SKM-1 treated with dmso at 0.1 percent for 144 hours (cell line): Measurements from ENCODE around the gene PRPH.
A peak's percentile ranks its signal among the peaks of the same experiment; 100 is the strongest.
"Not testable (repeated sequence)": the region's sequence is repeated elsewhere in the genome, so short reads cannot be mapped to it uniquely, and the experiment has no call there.

Experiments used
- DNase-seq: peaks from one replicate; lab custom pipeline; 2025; ENCODE audit not compliant: unreplicated experiment; lab: John Stamatoyannopoulos, UW

Gene PRPH

DNA sequence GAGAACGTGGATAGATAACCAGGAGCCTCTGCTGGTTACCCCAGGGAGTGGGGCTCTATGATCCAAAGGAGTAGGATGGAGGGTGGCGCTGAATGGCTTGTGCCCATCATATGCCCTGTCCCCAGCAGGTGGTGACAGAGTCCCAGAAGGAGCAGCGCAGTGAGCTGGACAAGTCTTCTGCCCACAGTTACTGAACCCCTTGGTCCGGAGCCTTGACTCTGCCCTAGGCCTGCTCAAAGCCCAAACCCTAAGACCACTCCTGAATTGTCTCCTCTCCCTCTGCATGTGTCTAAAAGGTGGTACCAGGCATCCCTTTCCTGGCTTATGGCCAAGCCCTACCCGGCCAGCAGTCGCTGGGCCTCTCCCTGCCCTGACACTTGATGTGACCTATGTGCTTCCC is 3.2 kb downstream of the PRPH start:
- DNase-seq = no peak

DNA sequence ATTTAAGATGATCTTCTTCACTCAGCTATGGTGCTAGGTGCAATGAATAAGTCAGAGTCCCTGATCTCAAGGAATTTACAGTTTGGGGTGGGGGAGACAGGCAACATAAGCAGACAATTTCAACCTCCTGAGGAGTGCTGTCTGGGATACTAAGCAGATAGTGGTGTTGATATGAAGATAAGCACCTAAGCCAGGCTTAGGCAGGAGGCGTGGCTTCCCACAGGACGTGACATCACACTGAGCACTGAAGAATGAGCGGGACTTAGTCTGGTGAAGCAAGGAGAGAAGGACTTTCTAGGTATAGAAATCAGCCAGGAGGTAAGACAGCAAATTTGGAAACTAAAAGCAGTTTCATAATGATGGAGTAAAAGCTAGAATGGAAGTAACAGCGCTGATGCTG is 6.8 kb downstream of the PRPH start:
- no peak for DNase-seq

DNA sequence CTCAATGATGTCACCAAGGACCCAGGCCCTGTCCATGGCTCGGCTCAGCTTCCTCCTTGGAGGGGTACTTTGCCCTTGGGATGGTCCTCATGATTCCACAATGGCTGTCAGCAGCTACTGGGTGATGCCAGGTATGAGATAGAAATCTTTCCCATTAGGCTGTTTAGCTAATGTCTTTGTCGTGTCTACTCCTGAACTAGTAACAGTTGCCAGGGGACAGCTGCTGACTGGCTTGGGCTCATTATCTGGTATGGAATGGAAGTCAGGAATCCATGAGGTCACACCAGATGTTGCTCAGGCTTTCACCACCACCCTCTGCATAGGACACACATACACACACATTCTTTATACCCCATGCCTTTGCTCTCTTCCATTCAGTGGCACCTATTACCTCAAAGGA is 9.2 kb downstream of the PRPH start:
- no peak for DNase-seq

DNA sequence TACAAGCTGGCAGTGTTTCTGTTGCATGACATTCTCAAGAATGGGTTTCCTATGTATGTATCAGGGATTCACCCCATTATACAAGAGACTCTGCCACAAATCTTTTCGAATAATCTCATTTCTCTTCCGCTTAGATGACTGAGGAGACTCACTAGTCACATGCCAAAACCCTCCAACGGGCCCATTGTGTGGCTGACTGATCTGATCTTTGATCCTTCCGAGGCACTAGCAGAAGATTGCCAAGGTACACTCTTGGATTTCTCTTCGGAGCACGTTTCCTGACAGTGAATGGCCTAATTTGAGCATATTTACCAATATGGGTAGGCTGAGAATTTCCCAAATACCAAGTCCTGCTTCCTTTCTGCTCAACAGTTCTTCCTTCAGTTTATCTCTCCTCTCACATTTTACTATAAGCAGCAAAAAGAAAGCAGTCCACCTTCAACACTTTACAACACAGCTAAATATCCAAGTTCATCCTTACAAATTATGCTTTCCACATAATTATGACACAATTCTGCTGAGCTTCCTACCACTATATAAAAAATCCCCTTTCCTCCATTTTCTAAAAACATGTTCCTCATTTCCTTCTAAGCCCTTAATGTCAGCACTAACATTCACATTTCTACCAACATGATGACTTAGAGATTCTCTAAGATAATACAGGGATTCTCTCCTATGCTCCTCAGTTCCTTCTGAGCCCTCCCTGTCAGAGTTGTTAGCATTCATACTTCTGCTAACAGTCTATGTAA is 11.0 kb downstream of the PRPH start:
- DNase-seq = no peak

DNA sequence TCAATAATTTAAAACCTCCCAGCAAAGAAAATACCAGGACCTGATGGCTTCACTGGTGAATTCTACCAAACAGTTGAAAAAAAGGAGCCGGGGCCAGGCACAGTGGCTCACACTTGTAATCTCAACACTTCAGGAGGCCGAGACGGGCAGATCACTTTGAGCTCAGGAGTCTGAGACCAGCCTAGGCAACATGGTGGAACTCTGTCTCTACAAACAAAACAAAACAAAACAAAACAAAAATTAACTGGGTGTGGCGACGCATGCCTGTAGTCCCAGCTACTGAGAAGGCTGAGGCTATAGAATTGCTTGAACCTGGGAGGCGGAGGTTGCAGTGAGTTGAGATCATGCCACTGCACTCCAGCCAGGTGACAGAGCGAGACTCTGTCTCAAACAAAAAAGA is 14.4 kb downstream of the PRPH start:
- no peak for DNase-seq

DNA sequence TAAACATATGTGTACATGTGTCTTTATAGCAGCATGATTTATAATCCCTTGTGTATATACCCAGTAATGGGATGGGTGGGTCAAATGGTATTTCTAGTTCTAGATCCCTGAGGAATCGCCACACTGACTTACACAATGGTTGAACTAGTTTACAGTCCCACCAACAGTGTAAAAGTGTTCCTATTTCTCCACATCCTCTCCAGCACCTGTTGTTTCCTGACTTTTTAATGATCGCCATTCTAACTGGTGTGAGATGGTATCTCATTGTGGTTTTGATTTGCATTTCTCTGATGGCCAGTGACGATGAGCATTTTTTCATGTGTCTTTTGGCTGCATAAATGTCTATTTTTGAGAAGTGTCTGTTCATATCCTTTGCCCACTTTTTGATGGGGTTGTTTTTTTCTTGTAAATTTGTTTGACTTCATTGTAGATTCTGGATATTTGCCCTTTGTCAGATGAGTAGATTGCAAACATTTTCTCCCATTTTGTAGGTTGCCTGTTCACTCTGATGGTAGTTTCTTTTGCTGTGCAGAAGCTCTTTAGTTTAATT is 15.6 kb downstream of the PRPH start:
- not testable (repeated sequence) for DNase-seq

DNA sequence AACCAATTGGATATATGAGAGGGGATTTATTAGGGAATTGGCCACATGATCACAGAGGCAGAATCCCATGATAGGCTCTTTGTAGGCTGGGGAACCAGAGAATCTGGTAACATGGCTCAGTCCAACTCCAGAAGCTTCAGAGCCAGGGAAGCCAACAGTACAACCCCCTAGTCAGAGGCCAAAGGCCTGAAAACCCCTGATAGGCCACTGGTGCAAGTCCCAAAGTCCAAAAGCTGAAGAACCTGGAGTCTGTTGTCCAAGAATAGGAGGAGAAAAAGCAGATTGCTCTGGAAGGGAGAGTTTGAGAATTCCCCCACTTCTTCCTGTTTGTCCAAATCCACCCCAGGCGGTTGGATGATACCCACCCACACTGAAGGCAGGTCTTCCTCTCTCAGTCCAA is 19.9 kb downstream of the PRPH start:
- DNase-seq = no peak

DNA sequence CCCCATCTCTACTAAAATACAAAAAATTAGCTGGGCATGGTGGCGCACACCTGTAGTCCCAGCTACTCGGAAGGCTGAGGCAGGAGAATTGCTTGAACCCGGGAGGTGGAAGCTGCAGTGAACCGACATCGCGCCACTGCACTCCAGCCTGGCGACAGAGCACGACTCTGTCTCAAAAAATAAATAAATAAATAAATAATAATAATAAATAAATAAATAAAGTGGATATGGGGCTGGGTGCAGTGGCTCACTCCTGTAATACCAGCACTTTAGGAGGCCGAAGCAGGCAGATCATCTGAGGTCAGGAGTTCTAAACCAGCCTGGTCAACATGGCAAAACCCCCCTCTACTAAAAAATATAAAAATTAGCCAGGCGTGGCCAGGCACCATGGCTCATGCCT is 22.2 kb downstream of the PRPH start:
- DNase-seq = not testable (repeated sequence)

GRCh38 chr12:49320411-49321103 is 25.6 kb downstream of the PRPH start:
- not testable (repeated sequence) for DNase-seq

- DNase-seq = no peak
Observed at GRCh38 chr12:49322367-49322707, 27.4 kb downstream of the PRPH start.

GRCh38 chr12:49322708-49323523 is 28.0 kb downstream of the PRPH start, which contains the start of gene TROAP:
TSS of gene TROAP (plus strand) at chr12:49323255. CDS start at chr12:49323609, 354 bp downstream.
- peak; percentile 89 for DNase-seq

DNA sequence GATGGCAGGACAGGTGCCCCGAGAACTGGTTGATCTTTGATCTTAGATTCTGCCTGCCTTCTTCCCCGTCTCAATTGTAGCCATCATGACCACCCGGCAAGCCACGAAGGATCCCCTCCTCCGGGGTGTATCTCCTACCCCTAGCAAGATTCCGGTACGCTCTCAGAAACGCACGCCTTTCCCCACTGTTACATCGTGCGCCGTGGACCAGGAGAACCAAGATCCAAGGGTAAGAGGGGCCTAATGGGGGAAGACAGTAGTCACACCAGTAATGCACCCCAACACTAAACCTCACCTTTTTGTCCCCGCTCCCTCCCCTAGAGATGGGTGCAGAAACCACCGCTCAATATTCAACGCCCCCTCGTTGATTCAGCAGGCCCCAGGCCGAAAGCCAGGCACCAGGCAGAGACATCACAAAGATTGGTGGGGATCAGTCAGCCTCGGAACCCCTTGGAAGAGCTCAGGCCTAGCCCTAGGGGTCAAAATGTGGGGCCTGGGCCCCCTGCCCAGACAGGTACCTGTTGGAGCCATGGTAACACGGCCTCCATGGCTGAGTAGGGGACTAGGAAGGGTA is 28.7 kb downstream of the PRPH start:
- no peak for DNase-seq

DNA sequence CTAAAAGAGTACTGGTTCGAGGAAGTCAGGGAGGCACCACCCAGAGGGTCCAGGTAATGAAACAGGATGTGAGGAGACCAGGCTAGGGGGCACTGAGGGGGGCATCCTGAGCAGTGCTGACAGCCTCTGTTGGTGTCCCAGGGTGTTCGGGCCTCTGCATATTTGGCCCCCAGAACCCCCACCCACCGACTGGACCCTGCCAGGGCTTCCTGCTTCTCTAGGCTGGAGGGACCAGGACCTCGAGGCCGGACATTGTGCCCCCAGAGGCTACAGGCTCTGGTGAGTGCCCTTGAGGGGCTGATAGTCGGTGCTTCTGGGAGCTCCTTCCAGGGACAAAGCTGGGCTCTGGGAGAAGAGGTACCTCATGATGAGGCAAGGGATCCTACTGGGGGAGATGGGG is 30.7 kb downstream of the PRPH start:
- DNase-seq = no peak

GRCh38 chr12:49327368-49327767 is 32.4 kb downstream of the PRPH start:
- no peak for DNase-seq

DNA sequence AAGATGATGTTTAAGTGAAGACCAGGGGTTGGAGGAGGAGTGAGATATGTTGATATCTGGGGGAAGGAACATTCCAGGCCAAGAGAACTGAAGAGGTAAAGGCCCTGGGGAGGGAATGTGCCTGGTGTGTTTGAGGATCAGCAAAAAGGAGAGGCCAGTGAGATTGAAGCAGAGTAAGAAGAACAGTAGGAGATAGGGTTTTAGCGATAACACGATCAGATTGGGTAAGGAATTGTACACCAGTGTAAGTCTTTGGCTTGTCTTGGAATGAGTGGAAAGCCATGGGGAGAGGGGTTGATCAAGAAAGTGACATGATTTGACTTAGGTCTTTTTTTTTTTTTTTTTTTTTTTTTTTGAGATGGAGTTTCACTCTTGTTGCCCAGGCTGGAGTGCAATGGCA is 32.9 kb downstream of the PRPH start:
- DNase-seq = no peak

GRCh38 chr12:49328816-49329215 is 33.9 kb downstream of the PRPH start:
- no peak for DNase-seq

DNA sequence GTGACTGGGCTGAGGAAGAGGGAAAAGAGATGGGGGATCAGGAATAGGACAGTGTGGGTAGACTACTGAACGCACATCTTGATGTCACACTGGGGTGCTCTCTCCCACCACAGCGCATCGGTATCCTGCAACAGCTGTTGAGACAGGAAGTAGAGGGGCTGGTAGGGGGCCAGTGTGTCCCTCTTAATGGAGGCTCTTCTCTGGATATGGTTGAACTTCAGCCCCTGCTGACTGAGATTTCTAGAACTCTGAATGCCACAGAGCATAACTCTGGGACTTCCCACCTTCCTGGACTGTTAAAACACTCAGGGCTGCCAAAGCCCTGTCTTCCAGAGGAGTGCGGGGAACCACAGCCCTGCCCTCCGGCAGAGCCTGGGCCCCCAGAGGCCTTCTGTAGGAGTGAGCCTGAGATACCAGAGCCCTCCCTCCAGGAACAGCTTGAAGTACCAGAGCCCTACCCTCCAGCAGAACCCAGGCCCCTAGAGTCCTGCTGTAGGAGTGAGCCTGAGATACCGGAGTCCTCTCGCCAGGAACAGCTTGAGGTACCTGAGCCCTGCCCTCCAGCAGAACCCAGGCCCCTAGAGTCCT is 35.2 kb downstream of the PRPH start:
- DNase-seq = no peak

DNA sequence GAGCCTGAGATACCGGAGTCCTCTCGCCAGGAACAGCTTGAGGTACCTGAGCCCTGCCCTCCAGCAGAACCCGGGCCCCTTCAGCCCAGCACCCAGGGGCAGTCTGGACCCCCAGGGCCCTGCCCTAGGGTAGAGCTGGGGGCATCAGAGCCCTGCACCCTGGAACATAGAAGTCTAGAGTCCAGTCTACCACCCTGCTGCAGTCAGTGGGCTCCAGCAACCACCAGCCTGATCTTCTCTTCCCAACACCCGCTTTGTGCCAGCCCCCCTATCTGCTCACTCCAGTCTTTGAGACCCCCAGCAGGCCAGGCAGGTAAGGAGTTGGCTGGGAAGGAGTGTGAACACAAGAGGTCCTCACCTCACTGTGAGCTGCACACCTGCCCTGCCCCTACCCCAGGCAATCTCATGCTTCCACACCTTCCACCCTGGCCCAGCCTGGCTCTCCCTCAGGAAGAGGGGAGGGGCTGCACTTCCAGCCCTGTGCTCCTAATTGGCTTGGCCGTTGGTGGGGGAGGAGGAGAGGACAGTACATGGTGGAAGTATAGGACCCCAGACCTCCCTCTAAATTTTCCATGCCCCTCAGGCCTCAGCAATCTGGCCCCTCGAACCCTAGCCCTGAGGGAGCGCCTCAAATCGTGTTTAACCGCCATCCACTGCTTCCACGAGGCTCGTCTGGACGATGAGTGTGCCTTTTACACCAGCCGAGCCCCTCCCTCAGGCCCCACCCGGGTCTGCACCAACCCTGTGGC is 35.9 kb downstream of the PRPH start:
- no peak for DNase-seq

DNA sequence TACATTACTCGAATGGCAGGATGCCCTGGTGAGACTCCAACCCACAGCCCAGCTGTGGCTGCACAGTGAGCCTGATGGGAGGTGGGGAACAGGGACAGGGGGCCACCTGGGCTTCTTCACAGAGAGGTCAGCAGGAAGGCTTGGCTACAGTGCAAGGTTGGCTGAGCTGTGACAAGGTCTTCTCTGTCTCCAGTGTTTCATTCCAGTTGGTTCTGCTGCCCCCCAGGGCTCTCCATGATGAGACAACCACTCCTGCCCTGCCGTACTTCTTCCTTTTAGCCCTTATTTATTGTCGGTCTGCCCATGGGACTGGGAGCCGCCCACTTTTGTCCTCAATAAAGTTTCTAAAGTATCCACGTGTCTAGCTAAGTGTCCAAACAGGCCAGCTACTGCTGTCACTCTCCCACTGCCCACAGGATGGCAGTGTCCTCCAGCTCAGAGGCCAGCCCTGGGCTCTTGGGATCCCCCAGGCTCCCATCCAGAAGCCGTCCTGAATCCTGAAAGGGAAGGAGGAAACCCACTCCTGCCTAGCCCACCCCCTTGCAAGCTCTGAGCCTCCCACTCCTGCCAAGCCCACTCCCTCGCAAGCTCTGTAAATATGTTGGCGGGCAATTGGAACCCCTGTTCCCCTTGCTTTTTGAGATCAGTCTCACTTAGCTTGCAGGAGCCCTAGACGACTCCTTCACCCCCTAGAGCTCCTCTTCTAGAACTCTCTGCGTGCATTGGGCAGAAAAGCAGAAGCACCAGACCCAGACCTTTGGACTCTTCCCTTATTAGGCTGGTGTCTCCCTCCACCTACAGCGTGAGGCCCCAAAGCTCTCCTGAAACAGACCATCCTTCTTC is 36.7 kb downstream of the PRPH start:
- peak; percentile 16 for DNase-seq
